Right lobe of liver (tissue), 6 donors: ENCODE data around the gene PLA2G4A. TPM values are rescaled to one million over a fixed set of nuclear protein-coding genes. Genes with fewer than 3 reads are reported as not detected.
A peak's percentile ranks its signal among the peaks of the same experiment; 100 is the strongest.

Experiments used
- ATAC-seq, 4 donors: fragments of 200-7000 bp; cut with Tn5 transposase; one replicate each; pipeline ENCODE4 v1.9.1; 2020; ENCODE audit warnings: mild to moderate bottlenecking in 4 of 4, moderate library complexity in 4 of 4
- DNase-seq, 3 donors: peaks; one replicate each; pipeline ENCODE4 v3.0.0-alpha.2; 2020
- H3K27ac ChIP-seq, 3 donors: fragments of 200-600 bp; one replicate each; pipeline ENCODE4 v1.8.0; 2022
- H3K27me3 ChIP-seq, 2 donors: fragments of 200-600 bp; one replicate each; pipeline ENCODE4 v1.8.0; 2022
- H3K36me3 ChIP-seq, 4 donors: fragments of 200-600 bp; sonication (generic) in 1 of 4; one replicate each; pipeline versions ENCODE4 v1.5.1 to v1.8.0; 2017 to 2022; ENCODE audit warnings: control low read depth in 1 of 4
- H3K4me1 ChIP-seq, 4 donors: fragments of 200-600 bp; sonication (generic) in 1 of 4; one replicate each; pipeline versions ENCODE4 v1.5.1 to v1.8.0; 2017 to 2022; ENCODE audit warnings: control low read depth in 1 of 4
- H3K4me3 ChIP-seq, 3 donors: fragments of 200-600 bp; one replicate each; pipeline ENCODE4 v1.8.0; 2022
- H3K9me3 ChIP-seq, 4 donors: fragments of 200-600 bp; sonication (generic) in 1 of 4; one replicate each; pipeline versions ENCODE4 v1.5.1 to v1.8.0; 2017 to 2022; ENCODE audit warnings: control low read depth in 1 of 4
- POLR2A ChIP-seq: fragments of 450-650 bp; IDR thresholded peaks from one replicate; pipeline ENCODE4 v1.6.1; 2017; ENCODE audit warnings: antibody characterized with exemption, mild to moderate bottlenecking
- WGBS: methylation state at CpG from one replicate; pipeline ENCODE4 v1.1.6; 2018; ENCODE audit warnings: low coverage, low lambda C conversion rate; ENCODE audit not compliant: insufficient coverage; ENCODE audit errors: missing lambda C conversion rate; 5-methylcytosine and 5-hydroxymethylcytosine counted together
- intact Hi-C, 2 donors: fragments of 100-400 bp; cut with DNase I; formaldehyde crosslinking; loops; one replicate each; pipeline versions ENCODE4 v1.11.2 to v1.14.1; 2022
- total RNA-seq, 6 experiments: library from RNA; depleted of rRNA in 2 of 6; stranded (reverse); fragments of >200 nt in 2 of 6; fragmentation: NEBNext Ultra II Directional in 3 of 6; extraction: Animal tissue kit (Norgen Biotek cat#: 25700) in 3 of 6; gene quantifications; one replicate each; pipeline versions ENCODE4 v1.1.0 to v1.2.4, GENCODE V29; 2016 to 2023
- TF ChIP-seq, protein P1 (sequence below), 4 donors: fragments of 200-600 bp in 3 of 4; fragments of 450-650 bp in 1 of 4; IDR thresholded peaks; one replicate each; pipeline versions ENCODE4 v1.5.1 to v1.8.0; 2016 to 2022; ENCODE audit warnings: antibody characterized with exemption in 4 of 4, mild to moderate bottlenecking in 2 of 4
- donor health status: DM: no; HTN: yes; CAD: no.
- donor health status: DM: no; HTN: no; CAD: no.
- donor health status: DM: no; HTN: no; CAD: no.
- donor health status: DM: no; HTN: yes; CAD: no.
- donor health status: DM: no; HTN: yes; CAD: no.

The PLA2G4A gene
- total RNA-seq, 6 experiments from 2014 or later: 0.12 to 1.7 (median 0.98) TPM

DNA sequence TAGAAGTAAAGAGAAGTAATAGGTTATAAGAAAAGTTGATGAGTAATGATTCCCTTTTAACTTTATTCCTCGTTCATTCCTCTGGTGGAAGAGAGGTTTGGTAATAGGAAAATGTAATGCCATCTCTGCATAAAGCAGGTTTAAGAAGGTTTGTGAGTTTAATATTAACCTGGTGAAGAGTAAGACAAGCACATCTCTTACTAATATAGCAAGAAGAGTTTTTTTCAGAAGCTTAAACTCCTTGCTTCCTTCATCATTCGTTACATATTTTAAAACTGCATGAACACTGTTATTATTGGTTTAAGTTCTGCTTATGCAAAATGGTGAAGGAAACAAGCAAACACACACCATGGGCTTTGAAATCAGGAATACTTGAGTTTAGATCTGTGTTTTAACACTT lies 9.2 kb upstream of the PLA2G4A start:
- no peak overlapping the region for H3K4me3 ChIP-seq
- H3K27ac ChIP-seq: no peak overlapping the region
- intact Hi-C loops: no loop called here
- no peak for ATAC-seq
- no peaks in the 10 kb centered on the region for H3K4me1 ChIP-seq
- TF ChIP-seq POLR2A: no peak
- TF ChIP-seq, protein P1, sequence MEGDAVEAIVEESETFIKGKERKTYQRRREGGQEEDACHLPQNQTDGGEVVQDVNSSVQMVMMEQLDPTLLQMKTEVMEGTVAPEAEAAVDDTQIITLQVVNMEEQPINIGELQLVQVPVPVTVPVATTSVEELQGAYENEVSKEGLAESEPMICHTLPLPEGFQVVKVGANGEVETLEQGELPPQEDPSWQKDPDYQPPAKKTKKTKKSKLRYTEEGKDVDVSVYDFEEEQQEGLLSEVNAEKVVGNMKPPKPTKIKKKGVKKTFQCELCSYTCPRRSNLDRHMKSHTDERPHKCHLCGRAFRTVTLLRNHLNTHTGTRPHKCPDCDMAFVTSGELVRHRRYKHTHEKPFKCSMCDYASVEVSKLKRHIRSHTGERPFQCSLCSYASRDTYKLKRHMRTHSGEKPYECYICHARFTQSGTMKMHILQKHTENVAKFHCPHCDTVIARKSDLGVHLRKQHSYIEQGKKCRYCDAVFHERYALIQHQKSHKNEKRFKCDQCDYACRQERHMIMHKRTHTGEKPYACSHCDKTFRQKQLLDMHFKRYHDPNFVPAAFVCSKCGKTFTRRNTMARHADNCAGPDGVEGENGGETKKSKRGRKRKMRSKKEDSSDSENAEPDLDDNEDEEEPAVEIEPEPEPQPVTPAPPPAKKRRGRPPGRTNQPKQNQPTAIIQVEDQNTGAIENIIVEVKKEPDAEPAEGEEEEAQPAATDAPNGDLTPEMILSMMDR (IDR thresholded peaks at IDR 0.05): no peak
- H3K9me3 ChIP-seq: no peaks in the 10 kb centered on the region
- H3K27me3 ChIP-seq: no peaks in the 10 kb centered on the region
- H3K36me3 ChIP-seq: no peaks in the 10 kb centered on the region
- DNase-seq: no peak
- 34% methylated on average over 2 of the region's 2 CpGs for WGBS

DNA sequence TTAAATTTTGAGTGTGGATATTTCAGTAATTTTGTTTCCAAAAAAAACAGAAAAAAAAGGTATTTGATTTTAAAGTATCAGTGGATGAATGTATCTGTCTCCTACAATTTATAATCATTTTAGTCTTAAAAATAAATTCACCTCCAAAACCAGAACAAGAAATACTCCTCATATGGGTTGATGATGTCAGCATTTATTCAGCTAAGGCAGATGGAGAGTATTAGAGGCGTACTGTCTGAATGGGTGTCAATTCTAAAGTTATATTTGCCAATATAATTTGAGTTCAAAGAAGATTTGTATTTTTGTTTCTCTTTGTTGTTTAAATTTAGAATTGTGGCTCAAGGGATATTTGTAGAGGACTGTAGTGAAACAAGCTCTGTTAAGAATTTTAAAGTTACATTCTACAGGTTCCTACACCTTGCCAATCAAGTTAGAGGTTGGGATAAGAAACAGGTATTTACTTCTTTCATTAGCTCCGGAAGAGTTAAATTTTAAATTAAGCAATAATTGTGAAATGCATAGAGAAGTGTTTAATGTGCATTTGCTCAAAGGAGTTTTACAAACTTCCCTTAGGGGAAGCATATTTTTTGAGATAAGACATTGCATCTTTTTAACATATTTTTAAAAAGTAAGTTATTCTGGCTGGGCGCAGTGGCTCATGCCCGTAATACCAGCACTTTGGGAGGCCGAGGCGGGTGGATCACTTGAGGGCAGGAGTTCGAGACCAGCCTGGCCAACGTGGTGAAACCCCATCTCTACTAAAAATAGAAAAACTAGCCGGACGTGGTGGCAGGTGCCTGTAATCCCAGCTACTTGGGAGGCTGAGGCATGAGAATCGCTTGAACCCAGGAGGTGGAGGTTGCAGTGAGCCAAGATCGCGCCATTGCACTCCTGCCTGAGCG lies 1.2 kb downstream of the PLA2G4A start:
- ATAC-seq (no peak), DNase-seq (no peak)
- Histone ChIP-seq H3K4me1 (no peaks in the 10 kb centered on the region), H3K4me3 (peak overlapping the region in 2 of 3 donors; percentile 18 to 46), H3K36me3 (no peaks in the 10 kb centered on the region), H3K27me3 (no peaks in the 10 kb centered on the region), H3K27ac (no peak overlapping the region), H3K9me3 (no peaks in the 10 kb centered on the region)
- intact Hi-C loops: no loop called here
- TF ChIP-seq, protein P1 (IDR thresholded peaks at IDR 0.05): no peak
- TF ChIP-seq POLR2A: no peak
- whole genome bisulfite sequencing: 50% methylated on average over 11 of the region's 14 CpGs

DNA sequence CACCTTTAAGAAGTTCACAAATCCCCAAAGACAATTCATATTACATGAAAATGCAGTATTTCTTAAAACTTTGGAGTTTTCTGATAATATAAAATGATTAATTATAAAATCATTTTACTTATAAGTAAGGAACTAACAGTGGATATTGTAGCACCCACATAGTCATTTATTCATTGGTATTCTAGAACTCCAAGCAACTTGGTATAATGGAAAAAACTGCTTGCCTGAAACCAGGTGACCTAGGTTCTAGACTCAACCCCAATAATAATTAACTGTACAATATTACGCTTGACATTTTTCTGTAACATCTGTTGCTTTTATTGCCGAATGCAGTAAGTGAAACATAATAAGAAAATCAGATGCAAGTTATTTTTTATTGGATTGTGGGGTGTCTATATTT lies 2.4 kb downstream of the PLA2G4A start:
- intact Hi-C loops: no loop called here
- no peaks in the 10 kb centered on the region for H3K4me1 ChIP-seq
- 61% methylated on average over 2 of the region's 2 CpGs for WGBS
- no peak for DNase-seq
- ATAC-seq: no peak
- no peaks in the 10 kb centered on the region for H3K9me3 ChIP-seq
- no peaks in the 10 kb centered on the region for H3K27me3 ChIP-seq
- H3K27ac ChIP-seq: no peak overlapping the region
- H3K36me3 ChIP-seq: no peaks in the 10 kb centered on the region
- H3K4me3 ChIP-seq: no peak overlapping the region
- no peak for TF ChIP-seq POLR2A
- TF ChIP-seq, protein P1 (IDR thresholded peaks at IDR 0.05): no peak

DNA sequence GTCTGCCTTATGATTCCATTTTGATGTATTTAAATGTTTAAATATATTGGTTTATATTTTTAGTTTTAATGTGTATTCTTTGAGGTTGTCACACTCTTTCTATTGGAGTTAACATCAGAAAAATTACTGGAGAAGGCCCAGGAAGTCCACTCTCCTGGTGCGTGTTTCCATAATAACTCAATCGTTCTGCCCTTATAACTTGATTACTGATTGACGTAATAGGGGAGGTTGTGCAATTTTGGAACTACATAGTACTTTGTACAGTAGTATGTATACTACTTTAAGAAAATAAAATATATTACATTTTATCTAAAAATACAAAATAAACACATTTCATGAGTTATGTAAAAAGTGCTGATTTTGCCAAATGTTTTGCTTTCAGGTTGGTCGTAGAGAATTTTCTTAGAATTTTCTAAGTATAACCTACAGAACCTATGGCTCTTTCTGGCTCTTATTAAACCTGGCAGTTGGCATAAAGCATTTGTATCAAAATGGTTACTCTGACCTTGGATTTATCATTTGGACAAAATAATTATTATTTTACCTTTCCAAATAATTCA lies 5.7 kb downstream of the PLA2G4A start:
- no peak for TF ChIP-seq POLR2A
- TF ChIP-seq, protein P1 (IDR thresholded peaks at IDR 0.05): no peak

More for the DNA sequence above, 5.7 kb downstream of the PLA2G4A start:
- 48% methylated on average over 4 of the region's 4 CpGs for WGBS
- Histone ChIP-seq H3K4me3 (no peak overlapping the region), H3K36me3 (no peaks in the 10 kb centered on the region), H3K27me3 (no peaks in the 10 kb centered on the region), H3K4me1 (no peaks in the 10 kb centered on the region), H3K9me3 (no peaks in the 10 kb centered on the region), H3K27ac (no peak overlapping the region)
- DNase-seq (no peak), ATAC-seq (no peak)
- intact Hi-C loops: no loop called here
